Measurements from ENCODE around the gene MRPS5. TPM values are rescaled to one million over a fixed set of nuclear protein-coding genes. Genes with fewer than 3 reads are reported as not detected.

The MRPS5 gene
- total RNA-seq, 1 experiment from 2014 or later: 107 TPM

GRCh38 chr2:95037384-95037839, 84.2 kb downstream of the MRPS5 start:
- Histone ChIP-seq H3K9me2 (replicated peaks; ENCODE audit: low read length) (no peaks in the 10 kb centered on the region), H3K9me3 (ENCODE audit: low read length) (no peaks in the 10 kb centered on the region), H3F3A (ENCODE audit: low read length, unreplicated experiment) (peaks cover 3% of the 10 kb centered on the region), H3K79me2 (ENCODE audit: low read length) (no peaks in the 10 kb centered on the region), H3K4me2 (ENCODE audit: low read length) (no peak overlapping the region), H4K20me1 (ENCODE audit: low read length) (no peaks in the 10 kb centered on the region), H3K4me3 (ENCODE audit: low read length) (no peak overlapping the region), H3K36me3 (ENCODE audit: low read depth, low read length) (no peaks in the 10 kb centered on the region), H2AFZ (ENCODE audit: low read length) (no peak overlapping the region), H3K27ac (ENCODE audit: low read length) (no peak overlapping the region), H3K27me3 (ENCODE audit: low read length) (no peaks in the 10 kb centered on the region), H3K4me1 (ENCODE audit: insufficient read depth, low read length) (peaks cover 33% of the 10 kb centered on the region), H3K9ac (ENCODE audit: low read length) (no peak overlapping the region)
- DNase-seq (no peak), ATAC-seq (no peak)
- no peak for TF ChIP-seq EZH2phosphoT487 (IDR thresholded peaks at IDR 0.05; ENCODE audit: borderline replicate concordance, low read length)
- TF ChIP-seq EZH2 (IDR thresholded peaks at IDR 0.05; ENCODE audit: low read length, unreplicated experiment): no peak
- TF ChIP-seq, protein P1, sequence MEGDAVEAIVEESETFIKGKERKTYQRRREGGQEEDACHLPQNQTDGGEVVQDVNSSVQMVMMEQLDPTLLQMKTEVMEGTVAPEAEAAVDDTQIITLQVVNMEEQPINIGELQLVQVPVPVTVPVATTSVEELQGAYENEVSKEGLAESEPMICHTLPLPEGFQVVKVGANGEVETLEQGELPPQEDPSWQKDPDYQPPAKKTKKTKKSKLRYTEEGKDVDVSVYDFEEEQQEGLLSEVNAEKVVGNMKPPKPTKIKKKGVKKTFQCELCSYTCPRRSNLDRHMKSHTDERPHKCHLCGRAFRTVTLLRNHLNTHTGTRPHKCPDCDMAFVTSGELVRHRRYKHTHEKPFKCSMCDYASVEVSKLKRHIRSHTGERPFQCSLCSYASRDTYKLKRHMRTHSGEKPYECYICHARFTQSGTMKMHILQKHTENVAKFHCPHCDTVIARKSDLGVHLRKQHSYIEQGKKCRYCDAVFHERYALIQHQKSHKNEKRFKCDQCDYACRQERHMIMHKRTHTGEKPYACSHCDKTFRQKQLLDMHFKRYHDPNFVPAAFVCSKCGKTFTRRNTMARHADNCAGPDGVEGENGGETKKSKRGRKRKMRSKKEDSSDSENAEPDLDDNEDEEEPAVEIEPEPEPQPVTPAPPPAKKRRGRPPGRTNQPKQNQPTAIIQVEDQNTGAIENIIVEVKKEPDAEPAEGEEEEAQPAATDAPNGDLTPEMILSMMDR (conservative IDR thresholded peaks at IDR 0.05; ENCODE audit: low read depth, low read length): no peak
- POLR2A ChIA-PET (ENCODE audit: unreplicated experiment): no interaction called here
- CTCF ChIA-PET: no interaction called here
- no TSS peak for BruUV-seq (replicated peaks)
- intact Hi-C loops (cut with micrococcal nuclease): no loop called here

DNA sequence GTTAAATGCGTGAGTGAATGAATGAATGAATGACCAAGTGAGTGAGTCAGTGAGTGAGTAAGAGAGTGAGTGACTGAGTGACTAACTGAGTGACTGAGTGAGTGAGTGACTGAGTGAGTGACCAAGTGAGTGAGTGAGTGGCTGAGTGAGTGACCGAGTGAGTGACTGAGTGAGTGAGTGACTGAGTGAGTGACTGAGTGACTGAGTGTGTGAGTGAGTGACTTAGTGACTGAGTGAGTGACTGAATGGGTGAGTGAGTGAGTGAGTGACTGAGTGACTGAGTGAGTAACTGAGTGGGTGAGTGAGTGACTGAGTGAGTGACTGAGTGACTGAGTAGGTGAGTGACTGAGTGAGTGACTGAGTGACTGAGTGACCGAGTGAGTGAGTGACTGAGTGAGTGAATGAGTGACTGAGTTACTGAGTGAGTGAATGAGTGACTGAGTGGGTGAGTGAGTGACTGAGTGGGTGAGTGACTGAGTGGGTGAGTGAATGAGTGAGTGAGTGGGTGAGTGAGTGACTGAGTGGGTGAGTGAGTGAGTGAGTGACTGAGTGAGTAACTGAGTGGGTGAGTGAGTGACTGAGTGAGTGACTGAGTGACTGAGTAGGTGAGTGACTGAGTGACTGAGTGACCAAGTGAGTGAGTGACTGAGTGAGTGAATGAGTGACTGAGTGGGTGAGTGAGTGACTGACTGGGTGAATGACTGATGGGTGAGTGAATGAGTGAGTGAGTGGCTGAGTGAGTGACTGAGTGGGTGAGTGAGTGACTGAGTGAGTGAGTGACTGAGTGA, 84.8 kb downstream of the MRPS5 start:
- ATAC-seq: no peak
- H3F3A ChIP-seq (ENCODE audit: low read length, unreplicated experiment): peaks cover 3% of the 10 kb centered on the region
- no TSS peak for BruUV-seq (replicated peaks)
- H3K4me2 ChIP-seq (ENCODE audit: low read length): no peak overlapping the region
- H3K79me2 ChIP-seq (ENCODE audit: low read length): no peaks in the 10 kb centered on the region
- H4K20me1 ChIP-seq (ENCODE audit: low read length): no peaks in the 10 kb centered on the region
- H3K9me3 ChIP-seq (ENCODE audit: low read length): no peaks in the 10 kb centered on the region
- no peak overlapping the region for H3K4me3 ChIP-seq (ENCODE audit: low read length)
- H2AFZ ChIP-seq (ENCODE audit: low read length): no peak overlapping the region
- CTCF ChIA-PET: no interaction called here
- 0 out of 2 replicates have a peak overlapping the region, but pooled peaks have one; percentile 11 for H3K27ac ChIP-seq (ENCODE audit: low read length)
- H3K9me2 ChIP-seq (replicated peaks; ENCODE audit: low read length): no peaks in the 10 kb centered on the region
- H3K9ac ChIP-seq (ENCODE audit: low read length): no peak overlapping the region
- H3K4me1 ChIP-seq (ENCODE audit: insufficient read depth, low read length): peaks cover 34% of the 10 kb centered on the region
- H3K27me3 ChIP-seq (ENCODE audit: low read length): no peaks in the 10 kb centered on the region
- H3K36me3 ChIP-seq (ENCODE audit: low read depth, low read length): no peaks in the 10 kb centered on the region
- POLR2A ChIA-PET (ENCODE audit: unreplicated experiment): no interaction called here
- TF ChIP-seq EZH2phosphoT487 (IDR thresholded peaks at IDR 0.05; ENCODE audit: borderline replicate concordance, low read length) (no peak), EZH2 (IDR thresholded peaks at IDR 0.05; ENCODE audit: low read length, unreplicated experiment) (no peak)
- TF ChIP-seq, protein P1 (conservative IDR thresholded peaks at IDR 0.05; ENCODE audit: low read depth, low read length): no peak
- peak; percentile 62 for DNase-seq
- intact Hi-C loops (cut with micrococcal nuclease): no loop called here

Other genes starting within 250 kb of the MRPS5 start
- 0.63 and 1.6 TPM in 2 replicates for gene MAL, start 96.1 kb downstream of the MRPS5 start, total RNA-seq (2014; rRNA removed)
- gene ZNF514, start 38.0 kb upstream of the MRPS5 start, total RNA-seq (2014; rRNA removed): 5.8 and 6.6 TPM in 2 replicates
- gene ZNF2, start 44.0 kb upstream of the MRPS5 start, total RNA-seq (2014; rRNA removed): 1.4 and 3.1 TPM in 2 replicates
- gene ZNF892, start 85.7 kb upstream of the MRPS5 start, total RNA-seq (2014; rRNA removed): not detected in 2 replicates
- gene PROM2, start 152.6 kb upstream of the MRPS5 start, total RNA-seq (2014; rRNA removed): 64.2 and 77.8 TPM in 2 replicates
- gene KCNIP3, start 175.5 kb upstream of the MRPS5 start, total RNA-seq (2014; rRNA removed): 13.3 and 19.1 TPM in 2 replicates